ENCODE measurements around the gene HPDL.
A peak's percentile ranks its signal among the peaks of the same experiment; 100 is the strongest.

The HPDL gene

DNA sequence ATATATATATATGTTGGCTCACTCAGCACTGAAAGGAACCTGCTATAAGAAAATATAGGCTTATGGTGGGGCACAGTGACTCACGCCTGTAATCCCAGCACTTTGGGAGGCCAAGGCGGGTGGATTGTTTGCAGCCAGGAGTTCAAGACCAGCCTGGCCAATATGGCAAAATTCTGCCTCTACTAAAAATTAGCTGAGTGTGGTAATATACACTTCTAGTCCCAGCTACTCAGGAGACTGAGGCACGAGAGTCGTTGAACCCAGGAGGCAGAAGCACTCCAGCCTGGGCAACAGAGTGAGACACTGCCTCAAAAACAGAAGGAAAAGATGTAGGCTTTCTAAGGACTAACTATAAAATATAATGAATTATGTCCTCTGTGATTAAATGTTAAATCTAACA lies 28.1 kb downstream of the HPDL start:
- no peak for DNase-seq

GRCh38 chr1:45355683-45356082 lies 29.0 kb downstream of the HPDL start:
- no peak for DNase-seq

DNA sequence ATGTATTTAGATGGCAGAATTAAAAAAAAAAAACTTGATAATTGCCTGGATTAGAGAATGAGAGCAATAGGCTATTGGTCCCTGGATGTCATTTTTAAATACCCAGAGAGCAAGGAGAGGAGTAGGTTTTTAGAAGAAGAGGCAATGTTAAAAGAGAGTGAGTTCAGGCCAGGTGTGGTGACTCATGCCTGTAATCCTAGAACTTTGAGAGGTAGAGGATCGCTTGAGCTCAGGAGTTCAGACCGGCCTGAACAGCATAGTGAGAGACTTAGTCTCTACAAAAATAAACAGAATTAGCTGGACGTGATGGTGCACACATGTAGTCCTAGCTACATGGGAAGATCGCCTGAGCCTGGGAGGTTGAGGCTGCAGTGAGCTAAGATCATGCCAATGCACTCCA lies 29.5 kb downstream of the HPDL start:
- DNase-seq: no peak

DNA sequence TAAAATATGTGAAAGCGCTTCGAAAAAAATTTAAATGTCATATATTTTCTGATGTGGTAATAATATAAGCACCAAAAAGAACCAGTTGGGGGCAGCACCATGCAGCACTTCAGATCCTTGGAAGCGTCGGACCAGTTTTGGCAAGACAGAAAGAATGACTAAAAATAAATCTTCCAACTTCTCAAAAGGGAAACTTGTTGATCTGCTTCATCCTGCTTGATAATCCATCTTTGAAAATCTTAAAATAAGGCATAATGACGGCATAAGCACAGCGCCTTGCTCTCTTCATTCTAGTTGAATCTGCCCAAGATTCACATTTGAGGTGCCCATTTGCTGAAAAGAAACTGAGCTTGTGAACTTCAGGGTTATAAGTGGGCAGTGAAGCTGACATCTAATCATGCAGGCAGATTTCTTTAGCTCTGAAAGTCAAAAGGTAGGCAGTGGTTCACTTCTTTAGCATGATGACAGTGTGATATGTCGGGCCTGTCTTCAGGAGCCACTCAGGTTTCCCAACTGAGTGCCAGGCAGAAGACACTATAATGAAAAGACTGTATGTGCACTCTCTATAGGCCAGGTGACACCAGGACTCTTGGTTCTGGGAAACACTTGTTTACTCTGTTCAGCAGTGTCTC lies 33.3 kb downstream of the HPDL start:
- DNase-seq: peak; percentile 39 to 75

- DNase-seq: peak; percentile 10 to 33
Measured at GRCh38 chr1:45360981-45361380, 34.3 kb downstream of the HPDL start.

DNA sequence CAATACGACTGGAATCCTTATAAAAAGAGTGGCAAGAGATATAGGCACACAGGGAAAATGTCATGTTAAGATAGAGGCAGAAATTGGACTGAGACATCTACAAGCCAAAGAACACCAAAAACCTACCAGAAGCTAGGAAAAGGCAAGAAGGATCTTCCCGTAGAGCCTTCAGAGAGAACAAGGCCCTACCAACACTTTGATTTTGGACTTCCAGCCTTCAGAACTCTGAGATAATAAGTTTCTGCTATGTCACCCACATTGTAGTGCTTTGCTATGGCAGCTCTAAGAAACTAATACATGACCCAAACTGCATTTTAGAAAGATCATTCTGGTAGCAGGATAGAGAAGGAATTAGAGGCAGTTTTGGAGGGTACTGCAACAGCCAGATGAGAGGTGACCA lies 37.6 kb downstream of the HPDL start:
- no peak for DNase-seq

- DNase-seq: no peak
Measured at GRCh38 chr1:45365051-45365450, 38.4 kb downstream of the HPDL start.

DNA sequence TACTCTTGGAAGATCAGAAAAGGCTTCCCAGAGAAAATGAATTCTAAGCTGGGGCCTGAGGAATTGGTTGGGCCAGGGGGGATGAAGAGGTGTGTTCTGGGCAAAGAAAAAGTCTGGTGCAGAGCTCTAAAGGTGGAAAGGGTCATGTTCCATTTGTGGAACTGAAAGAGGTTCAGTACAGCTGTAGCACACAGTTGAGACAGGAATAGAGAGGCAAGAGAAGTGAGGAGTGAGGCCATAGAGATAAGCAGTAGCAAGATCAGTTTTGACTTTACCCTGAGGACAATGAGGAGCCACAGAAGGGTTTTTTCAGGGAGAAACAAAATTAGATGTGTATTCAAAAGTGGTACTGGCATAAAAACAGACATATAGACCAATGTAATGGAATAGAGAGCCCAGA lies 43.9 kb downstream of the HPDL start:
- DNase-seq: no peak

GRCh38 chr1:45373573-45373972 lies 46.9 kb downstream of the HPDL start:
- no peak for DNase-seq

DNA sequence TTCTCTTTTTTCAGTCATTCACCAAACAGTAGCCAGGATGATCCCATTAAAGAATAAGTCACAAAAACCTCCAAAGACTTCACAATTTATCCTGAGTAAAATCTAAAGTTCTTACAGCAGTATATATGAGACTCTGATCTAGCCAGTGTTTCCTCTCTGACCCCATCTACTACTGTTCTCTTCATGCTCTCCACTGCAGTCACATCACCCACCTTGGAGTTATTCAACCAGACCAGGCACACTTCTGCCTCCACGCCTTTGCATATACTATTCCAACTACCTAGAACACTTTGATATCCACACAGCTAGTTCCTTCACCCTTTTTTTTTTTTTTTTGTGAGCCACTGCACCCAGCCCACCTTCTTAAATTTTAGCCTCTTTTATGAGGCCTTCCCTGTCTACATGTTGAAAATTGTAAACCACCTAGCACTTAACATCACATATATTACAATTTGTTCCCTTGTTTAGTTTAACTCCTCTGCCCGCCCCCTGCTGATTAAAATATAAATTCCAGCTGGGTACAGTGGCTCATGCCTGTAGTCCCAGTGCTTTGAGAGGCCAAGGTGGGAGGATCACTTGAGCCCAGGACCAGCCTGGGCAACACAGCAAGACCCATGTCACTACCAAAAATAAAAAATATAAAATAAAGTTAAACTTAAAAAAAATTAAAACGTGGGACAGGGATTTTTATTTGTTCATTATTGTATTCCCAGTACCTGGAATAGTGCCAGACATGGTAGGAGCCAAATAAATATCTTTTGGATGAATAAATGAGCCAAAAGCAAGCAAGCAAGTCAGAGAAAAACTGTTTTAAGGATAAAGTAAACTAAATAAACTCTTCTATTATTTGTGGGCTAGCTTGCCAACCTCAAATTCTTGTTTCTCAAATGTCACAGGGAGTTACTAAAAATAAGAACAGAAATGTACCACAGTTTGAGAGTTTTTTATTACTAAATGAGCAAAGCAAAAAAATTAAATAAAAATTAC lies 48.7 kb downstream of the HPDL start:
- DNase-seq: no peak

GRCh38 chr1:45378184-45378583 lies 51.5 kb downstream of the HPDL start:
- no peak for DNase-seq

All from inflammatory macrophage treated with lipopolysaccharide for 1 hour (primary cell).